ENCODE measurements around the gene ASGR1. TPM values are rescaled to one million over a fixed set of nuclear protein-coding genes. Genes with fewer than 3 reads are reported as not detected.

ASGR1 gene
- total RNA-seq, 1 experiment from 2014 or later = 3.5 TPM

- H3F3A ChIP-seq (ENCODE audit: insufficient read depth, low read depth) = peaks cover 4% of the 10 kb centered on the region; the same call in 1 of the 2 replicates
- no peaks in the 10 kb centered on the region for H3K9me3 ChIP-seq (ENCODE audit: insufficient read depth, low read depth)
- no peaks in the 10 kb centered on the region for H3K79me2 ChIP-seq (ENCODE audit: low read depth)
- no peaks in the 10 kb centered on the region for H3K27me3 ChIP-seq (ENCODE audit: insufficient read depth, low read depth)
- no peak overlapping the region for H3K4me2 ChIP-seq
- POLR2A ChIA-PET (ENCODE audit: unreplicated experiment) = interaction anchor here (0.7 kb wide), 1 partner anchor 1484 kb away, joined by 26 read pairs; no protein-coding TSS in a partner anchor
- peaks cover 5% of the 10 kb centered on the region for H3K4me1 ChIP-seq (replicated peaks; ENCODE audit: insufficient read depth)
- no peak overlapping the region for H2AFZ ChIP-seq
- CTCF ChIA-PET = interaction anchor here (1.0 to 1.5 kb wide), 2 partner anchors 31 to 81 kb away, joined by 3 to 5 read pairs; no protein-coding TSS in a partner anchor
- no peaks in the 10 kb centered on the region for H4K20me1 ChIP-seq (ENCODE audit: insufficient read depth)
- BruUV-seq (replicated peaks) = no TSS peak
- no peaks in the 10 kb centered on the region for H3K9me2 ChIP-seq (ENCODE audit: insufficient read depth)
- no peak for DNase-seq
- no peak overlapping the region for H3K4me3 ChIP-seq
- no peak overlapping the region for H3K27ac ChIP-seq
- TF ChIP-seq EZH2 (IDR thresholded peaks at IDR 0.05; ENCODE audit: low read depth) (no peak), CTCF (conservative IDR thresholded peaks at IDR 0.05) (no peak)
- intact Hi-C loops (cut with micrococcal nuclease; ENCODE audit: unreplicated experiment) = no loop called here
- H3K36me3 ChIP-seq (ENCODE audit: low read depth) = no peaks in the 10 kb centered on the region
These were observed 45.3 kb downstream of the ASGR1 start for GRCh38 chr17:7133916-7134315.

- peaks cover under 1% of the 10 kb centered on the region; the same call in 1 of the 2 replicates for H3K4me1 ChIP-seq (replicated peaks; ENCODE audit: insufficient read depth)
- H3K9me2 ChIP-seq (ENCODE audit: insufficient read depth) = no peaks in the 10 kb centered on the region
- peaks cover 4% of the 10 kb centered on the region; the same call in 1 of the 2 replicates for H3F3A ChIP-seq (ENCODE audit: insufficient read depth, low read depth)
- H3K27me3 ChIP-seq (ENCODE audit: insufficient read depth, low read depth) = no peaks in the 10 kb centered on the region
- POLR2A ChIA-PET (ENCODE audit: unreplicated experiment) = interaction anchor here (0.7 kb wide), 1 partner anchor 1484 kb away, joined by 26 read pairs; no protein-coding TSS in a partner anchor
- no peaks in the 10 kb centered on the region for H3K9me3 ChIP-seq (ENCODE audit: insufficient read depth, low read depth)
- DNase-seq = peak in 1 of 2 experiments; percentile 25
- no TSS peak for BruUV-seq (replicated peaks)
- H3K4me2 ChIP-seq = no peak overlapping the region
- no peak overlapping the region for H3K27ac ChIP-seq
- no peak overlapping the region for H3K4me3 ChIP-seq
- CTCF ChIA-PET = interaction anchor here (0.6 to 1.5 kb wide), 3 partner anchors 32 to 172 kb away, joined by 3 to 8 read pairs (median 5); no protein-coding TSS in a partner anchor
- no peaks in the 10 kb centered on the region for H3K36me3 ChIP-seq (ENCODE audit: low read depth)
- H2AFZ ChIP-seq = no peak overlapping the region
- no peaks in the 10 kb centered on the region for H3K79me2 ChIP-seq (ENCODE audit: low read depth)
- intact Hi-C loops (cut with micrococcal nuclease; ENCODE audit: unreplicated experiment) = no loop called here
- no peak; the same call in 1 of the 2 replicates for TF ChIP-seq CTCF (conservative IDR thresholded peaks at IDR 0.05)
- no peak for TF ChIP-seq EZH2 (IDR thresholded peaks at IDR 0.05; ENCODE audit: low read depth)
- no peaks in the 10 kb centered on the region for H4K20me1 ChIP-seq (ENCODE audit: insufficient read depth)
These were observed 45.7 kb downstream of the ASGR1 start for GRCh38 chr17:7133424-7133823.

- intact Hi-C loops (cut with micrococcal nuclease; ENCODE audit: unreplicated experiment) = no loop called here
- no peaks in the 10 kb centered on the region for H4K20me1 ChIP-seq (ENCODE audit: insufficient read depth)
- H3F3A ChIP-seq (ENCODE audit: insufficient read depth, low read depth) = peaks cover 4% of the 10 kb centered on the region; the same call in 1 of the 2 replicates
- TF ChIP-seq EZH2 (IDR thresholded peaks at IDR 0.05; ENCODE audit: low read depth) (no peak), CTCF (conservative IDR thresholded peaks at IDR 0.05) (no peak)
- no peaks in the 10 kb centered on the region for H3K9me3 ChIP-seq (ENCODE audit: insufficient read depth, low read depth)
- no peaks in the 10 kb centered on the region for H3K4me1 ChIP-seq (replicated peaks; ENCODE audit: insufficient read depth)
- CTCF ChIA-PET = interaction anchor here (0.7 kb wide), 1 partner anchor 12 kb away, joined by 5 read pairs; no protein-coding TSS in a partner anchor
- no peak overlapping the region for H3K4me2 ChIP-seq
- no peak overlapping the region for H3K4me3 ChIP-seq
- no TSS peak for BruUV-seq (replicated peaks)
- no peak overlapping the region for H3K27ac ChIP-seq
- H3K36me3 ChIP-seq (ENCODE audit: low read depth) = no peaks in the 10 kb centered on the region
- no peak overlapping the region for H2AFZ ChIP-seq
- POLR2A ChIA-PET (ENCODE audit: unreplicated experiment) = interaction anchor here (0.6 to 0.9 kb wide), 2 partner anchors 87 to 367 kb away, joined by 4 to 7 read pairs; partner anchors contain the start of genes ACADVL and DLG4
- H3K79me2 ChIP-seq (ENCODE audit: low read depth) = no peaks in the 10 kb centered on the region
- no peaks in the 10 kb centered on the region for H3K27me3 ChIP-seq (ENCODE audit: insufficient read depth, low read depth)
- DNase-seq = no peak
- H3K9me2 ChIP-seq (ENCODE audit: insufficient read depth) = no peaks in the 10 kb centered on the region
These were observed 46.6 kb downstream of the ASGR1 start for GRCh38 chr17:7132511-7133094.
